Endothelial cell of umbilical vein (primary cell): ENCODE results near the gene TSPOAP1. TPM values are rescaled to one million over a fixed set of nuclear protein-coding genes. Genes with fewer than 3 reads are reported as not detected.

ENCODE experiments used
- BruUV-seq: library from RNA; stranded (reverse); fragments of 400-500 nt; replicated peaks from 2 replicates; lab custom pipeline; 2021; lab: Mats Ljungman, UMichigan
- CTCF ChIA-PET: fragments of 300-600, 350-600 bp; sonication (Branson Sonifier 250); formaldehyde crosslinking; loops from one replicate; lab custom pipeline; 2021; ENCODE audit warnings: antibody characterized with exemption, inconsistent platforms; lab: Charles Lee
- POLR2A ChIA-PET: fragments of 300-600, 350-600 bp; sonication (Branson Sonifier 250); formaldehyde crosslinking; loops from one replicate; lab custom pipeline; 2021; ENCODE audit warnings: antibody characterized with exemption, inconsistent platforms; lab: Charles Lee
- DNase-seq: peaks from one replicate; pipeline ENCODE4 v3.0.0-alpha.2; 2011; ENCODE audit warnings: low read depth, low spot score
- FAIRE-seq: peaks from 2 replicates; lab custom pipeline; 2011; peaks lifted over from hg19 to GRCh38; lab: Jason Lieb, UNC
- H2AFZ ChIP-seq: 2 replicates; pipeline ENCODE4 v1.6.0; 2012; ENCODE audit warnings: low read depth, low read length, control low read depth, inconsistent platforms
- H3K27ac ChIP-seq: 2 replicates; pipeline ENCODE4 v1.5.1; 2011; ENCODE audit warnings: low read depth, mild to moderate bottlenecking, control low read depth, low read length, moderate library complexity; ENCODE audit not compliant: insufficient read depth
- H3K27me3 ChIP-seq, 2 experiments: 2 replicates each; pipeline versions ENCODE4 v1.6.0 to v1.6.1; 2011; ENCODE audit warnings: low read length in 2 of 2, mixed read lengths in 1 of 2; ENCODE audit not compliant: control insufficient read depth in 2 of 2, insufficient read depth in 2 of 2
- H3K36me3 ChIP-seq, 2 experiments: 2 replicates in 1 of 2; 3 replicates in 1 of 2; pipeline ENCODE4 v1.5.1; 2011; ENCODE audit warnings: low read length in 2 of 2, mild to moderate bottlenecking in 1 of 2, moderate library complexity in 1 of 2; ENCODE audit not compliant: control insufficient read depth in 2 of 2, insufficient read depth in 2 of 2; ENCODE audit errors: extremely low read depth in 1 of 2
- H3K4me1 ChIP-seq: 3 replicates; pipeline ENCODE4 v1.5.1; 2011; ENCODE audit warnings: mild to moderate bottlenecking, low read length; ENCODE audit not compliant: control insufficient read depth, insufficient read depth; ENCODE audit errors: extremely low read depth
- H3K4me2 ChIP-seq: 2 replicates; pipeline ENCODE4 v1.6.1; 2011; ENCODE audit warnings: low read length, control low read depth, mixed read lengths; ENCODE audit not compliant: insufficient read depth
- H3K4me3 ChIP-seq, 3 experiments: fragments of 200-600 bp in 1 of 3; sonication (generic), shearing (Covaris generic) in 1 of 3; replicated peaks in 1 of 3; 2 replicates each; pipeline ENCODE4 v1.5.1; 2011 to 2016; ENCODE audit warnings: control low read depth in 3 of 3, low read length in 3 of 3, mild to moderate bottlenecking in 2 of 3, inconsistent platforms in 1 of 3, low read depth in 1 of 3, moderate library complexity in 1 of 3; ENCODE audit not compliant: insufficient read depth in 1 of 3
- H3K79me2 ChIP-seq: 2 replicates; pipeline ENCODE4 v1.6.0; 2012; ENCODE audit warnings: low read length, inconsistent platforms; ENCODE audit not compliant: control insufficient read depth, insufficient read depth
- H3K9ac ChIP-seq: replicated peaks from 2 replicates; pipeline ENCODE3; 2011; ENCODE audit warnings: low read length, control low read depth; ENCODE audit not compliant: insufficient read depth; ENCODE audit errors: extremely low read depth
- H3K9me1 ChIP-seq: replicated peaks from 3 replicates; pipeline ENCODE4 v1.6.0; 2011; ENCODE audit warnings: mild to moderate bottlenecking, low read length; ENCODE audit not compliant: control insufficient read depth, insufficient read depth; ENCODE audit errors: extremely low read depth
- H3K9me3 ChIP-seq: replicated peaks from 2 replicates; pipeline ENCODE4 v1.5.1; 2012; ENCODE audit warnings: low read length, inconsistent platforms; ENCODE audit not compliant: control insufficient read depth, insufficient read depth
- H4K20me1 ChIP-seq: replicated peaks from 2 replicates; pipeline ENCODE3; 2011; ENCODE audit warnings: mild to moderate bottlenecking, low read length; ENCODE audit not compliant: control insufficient read depth, insufficient read depth; ENCODE audit errors: extremely low read depth
- CTCF ChIP-seq, 2 donors: IDR thresholded peaks; 1 replicate in 1 of 2; 2 replicates in 1 of 2; pipeline ENCODE4 v1.5.1; 2011; ENCODE audit warnings: low read length in 2 of 2, mild to moderate bottlenecking in 2 of 2, moderate library complexity in 2 of 2, control low read depth in 1 of 2, inconsistent platforms in 1 of 2, low read depth in 1 of 2; ENCODE audit not compliant: insufficient read depth in 1 of 2; ENCODE audit errors: extremely low read depth in 1 of 2
- EZH2 ChIP-seq: IDR thresholded peaks from 2 replicates; pipeline ENCODE4 v1.6.1; 2012; ENCODE audit warnings: borderline replicate concordance, low read depth, mild to moderate bottlenecking, moderate library complexity, low read length, inconsistent platforms; ENCODE audit not compliant: severe bottlenecking
- FOS ChIP-seq: IDR thresholded peaks from 2 replicates; pipeline ENCODE4 v1.6.1; 2011; ENCODE audit warnings: mild to moderate bottlenecking, low read length, moderate library complexity, borderline replicate concordance; ENCODE audit not compliant: insufficient read depth
- GATA2 ChIP-seq: IDR thresholded peaks from 2 replicates; pipeline ENCODE4 v1.7.0; 2011; ENCODE audit warnings: low read depth, mild to moderate bottlenecking, moderate library complexity, mixed read lengths, low read length; ENCODE audit not compliant: insufficient read length, insufficient read depth
- JUN ChIP-seq: IDR thresholded peaks from 2 replicates; pipeline ENCODE4 v1.6.1; 2011; ENCODE audit warnings: borderline replicate concordance, low read depth; ENCODE audit not compliant: insufficient read length, insufficient read depth
- MAX ChIP-seq: IDR thresholded peaks from 2 replicates; pipeline ENCODE4 v1.6.1; 2011; ENCODE audit not compliant: insufficient read depth, insufficient read length
- MYC ChIP-seq: IDR thresholded peaks from one replicate; pipeline ENCODE4 v1.6.1; 2011; ENCODE audit warnings: mild to moderate bottlenecking, low read depth, low read length
- POLR2A ChIP-seq: IDR thresholded peaks from 2 replicates; pipeline ENCODE4 v1.6.1; 2012; ENCODE audit warnings: low read depth, mild to moderate bottlenecking, control low read depth, low read length
- POLR2AphosphoS5 ChIP-seq: IDR thresholded peaks from 2 replicates; pipeline ENCODE4 v1.6.1; 2012; ENCODE audit warnings: low read depth, mild to moderate bottlenecking, control low read depth, low read length, moderate library complexity; ENCODE audit not compliant: insufficient read depth
- dilution Hi-C: fragments of 300-500 bp; cut with MboI; formaldehyde crosslinking; loops from one replicate; pipeline ENCODE4 v1.15.0; 2019; ENCODE audit warnings: low sequenced_read_pairs; ENCODE audit not compliant: extremely low pct_ligation_motif_present
- intact Hi-C: fragments of 100-400 bp; cut with micrococcal nuclease; formaldehyde crosslinking; loops from one replicate; pipeline ENCODE4 v1.10.0; 2022
- polyA plus RNA-seq, 4 experiments: library from polyadenylated mRNA; depleted of rRNA in 3 of 4; stranded (reverse) in 3 of 4; unstranded in 1 of 4; fragments of >200 nt; gene quantifications; 2 replicates each; pipeline versions ENCODE4 v1.2.1 to v1.2.3, GENCODE V29; 2011 to 2012; ENCODE audit warnings: missing spikeins in 1 of 4
- total RNA-seq: library from RNA; stranded (reverse); gene quantifications from 2 replicates; pipeline ENCODE4 v1.2.3, GENCODE V29; 2021

TSPOAP1 gene
- total and polyA plus RNA-seq, 2 donors (not counting 3 experiments of a cell fraction or from before 2014, with no cell fraction given): not detected

- ChIA-PET POLR2A (no interaction called here), CTCF (no interaction called here)
- Histone ChIP-seq H3K36me3 (no peaks in the 10 kb centered on the region), H3K4me1 (no peaks in the 10 kb centered on the region), H4K20me1 (no peaks in the 10 kb centered on the region), H3K27ac (no peak overlapping the region), H3K9ac (no peak overlapping the region), H3K4me2 (no peak overlapping the region), H2AFZ (no peak overlapping the region), H3K27me3 (peaks cover 2 to 8% of the 10 kb centered on the region in 2 experiments), H3K9me3 (no peaks in the 10 kb centered on the region), H3K79me2 (no peaks in the 10 kb centered on the region), H3K4me3 (no peak overlapping the region), H3K9me1 (no peaks in the 10 kb centered on the region)
- intact Hi-C loops (no loop called here), dilution Hi-C loops (no loop called here)
- BruUV-seq: no TSS peak
- FAIRE-seq: no peak
- no peak for DNase-seq
- TF ChIP-seq JUN: no peak
- TF ChIP-seq POLR2AphosphoS5: no peak
- TF ChIP-seq CTCF (IDR thresholded peaks at IDR 0.05; ENCODE audit: extremely low read depth in 1 of 2, insufficient read depth in 1 of 2, low read depth in 1 of 2, low read length in 2 of 2): no peak
- no peak for TF ChIP-seq EZH2
- TF ChIP-seq MAX: no peak
- TF ChIP-seq FOS: no peak
- no peak for TF ChIP-seq MYC
- TF ChIP-seq POLR2A: no peak
- TF ChIP-seq GATA2: no peak
These were observed 49.4 kb downstream of the TSPOAP1 start for GRCh38 chr17:58279016-58279711.
